ENCODE data around the gene CLEC6A. TPM values are rescaled to one million over a fixed set of nuclear protein-coding genes. Genes with fewer than 3 reads are reported as not detected.
"Not testable (repeated sequence)": the region's sequence is repeated elsewhere in the genome, so short reads cannot be mapped to it uniquely, and the experiment has no call there.

Gene CLEC6A
- total RNA-seq (not detected in 2 replicates), polyA plus RNA-seq (not detected in 2 replicates)

- no peaks in the 10 kb centered on the region for H3K79me2 ChIP-seq
- H3K4me3 ChIP-seq: no peak within 1 kb of the TSS
- H2AFZ ChIP-seq: no peak within 1 kb of the TSS
- no peak within 1 kb of the TSS for H3K27ac ChIP-seq
- no peaks in the 10 kb centered on the region for H3K27me3 ChIP-seq
- WGBS (ENCODE audit: low lambda C conversion rate, missing lambda C conversion rate): 79% methylated on average over 2 of the region's 2 CpGs
- no peaks in the 10 kb centered on the region for H3K4me1 ChIP-seq (ENCODE audit: insufficient read depth)
- H3K9me2 ChIP-seq (replicated peaks; ENCODE audit: insufficient read depth): no peaks in the 10 kb centered on the region
- H3K36me3 ChIP-seq (replicated peaks; ENCODE audit: insufficient read depth, low read depth): no peaks in the 10 kb centered on the region
- TF ChIP-seq EZH2phosphoT487 (IDR thresholded peaks at IDR 0.05; ENCODE audit: low read depth, severe bottlenecking, unreplicated experiment) (no peak), CTCF (IDR thresholded peaks at IDR 0.05; ENCODE audit: poor library complexity) (no peak), EZH2 (IDR thresholded peaks at IDR 0.05; ENCODE audit: borderline replicate concordance) (no peak)
- DNase-seq (ENCODE audit: low spot score): no peak
- no peaks in the 10 kb centered on the region for H3K9me3 ChIP-seq (ENCODE audit: low read depth)
- H3K4me2 ChIP-seq: no peak within 1 kb of the TSS
- no peaks in the 10 kb centered on the region for H4K20me1 ChIP-seq (ENCODE audit: insufficient read depth, poor library complexity, severe bottlenecking)
Measured at GRCh38 chr12:8455727-8456360, at the start of gene CLEC6A. TSS of gene CLEC6A (plus strand) at chr12:8455962. CDS start at chr12:8456112, 150 bp downstream.

GRCh38 chr12:8419576-8419975 lies 36.2 kb upstream of the CLEC6A start:
- not testable (repeated sequence) for H3K4me1 ChIP-seq (ENCODE audit: insufficient read depth); H3K36me3 ChIP-seq (replicated peaks; ENCODE audit: insufficient read depth, low read depth); H3K79me2 ChIP-seq; H2AFZ ChIP-seq; H3K9me2 ChIP-seq (replicated peaks; ENCODE audit: insufficient read depth); H3K27me3 ChIP-seq; H3K27ac ChIP-seq; H3K9me3 ChIP-seq (ENCODE audit: low read depth); H3K4me3 ChIP-seq; H3K4me2 ChIP-seq; H4K20me1 ChIP-seq (ENCODE audit: insufficient read depth, poor library complexity, severe bottlenecking)
- DNase-seq (ENCODE audit: low spot score): peak; percentile 19
- 49% methylated on average over 6 of the region's 6 CpGs for WGBS (ENCODE audit: low lambda C conversion rate, missing lambda C conversion rate)
- TF ChIP-seq CTCF (IDR thresholded peaks at IDR 0.05; ENCODE audit: poor library complexity): peak; percentile 18

GRCh38 chr12:8420506-8420905 lies 35.3 kb upstream of the CLEC6A start:
- Histone ChIP-seq H3K27me3 (no peaks in the 10 kb centered on the region), H3K36me3 (replicated peaks; ENCODE audit: insufficient read depth, low read depth) (no peaks in the 10 kb centered on the region), H3K4me3 (no peak overlapping the region), H3K9me2 (replicated peaks; ENCODE audit: insufficient read depth) (no peaks in the 10 kb centered on the region), H4K20me1 (ENCODE audit: insufficient read depth, poor library complexity, severe bottlenecking) (no peaks in the 10 kb centered on the region), H2AFZ (no peak overlapping the region), H3K4me2 (no peak overlapping the region), H3K4me1 (ENCODE audit: insufficient read depth) (no peaks in the 10 kb centered on the region), H3K9me3 (ENCODE audit: low read depth) (no peaks in the 10 kb centered on the region), H3K27ac (peak overlapping the region; percentile 62), H3K79me2 (no peaks in the 10 kb centered on the region)
- TF ChIP-seq EZH2 (IDR thresholded peaks at IDR 0.05; ENCODE audit: borderline replicate concordance) (no peak), CTCF (IDR thresholded peaks at IDR 0.05; ENCODE audit: poor library complexity) (no peak), EZH2phosphoT487 (IDR thresholded peaks at IDR 0.05; ENCODE audit: low read depth, severe bottlenecking, unreplicated experiment) (no peak)
- DNase-seq (ENCODE audit: low spot score): peak; percentile 37
- 59% methylated on average over 10 of the region's 10 CpGs for WGBS (ENCODE audit: low lambda C conversion rate, missing lambda C conversion rate)

- not testable (repeated sequence) for H3K4me1 ChIP-seq (ENCODE audit: insufficient read depth); H3K4me3 ChIP-seq; H3K9me2 ChIP-seq (replicated peaks; ENCODE audit: insufficient read depth); H3K9me3 ChIP-seq (ENCODE audit: low read depth); H2AFZ ChIP-seq; H3K27me3 ChIP-seq; H4K20me1 ChIP-seq (ENCODE audit: insufficient read depth, poor library complexity, severe bottlenecking); H3K4me2 ChIP-seq; H3K36me3 ChIP-seq (replicated peaks; ENCODE audit: insufficient read depth, low read depth); H3K79me2 ChIP-seq; DNase-seq (ENCODE audit: low spot score); H3K27ac ChIP-seq
- 93% methylated on average over 17 of the region's 22 CpGs for WGBS (ENCODE audit: low lambda C conversion rate, missing lambda C conversion rate)
Measured at GRCh38 chr12:8444536-8445278, 11.1 kb upstream of the CLEC6A start.

Data from hepatocyte (in vitro differentiated cells).